G401 (cell line): ENCODE data around the gene HOXC9. TPM values are rescaled to one million over a fixed set of nuclear protein-coding genes. Genes with fewer than 3 reads are reported as not detected.

ENCODE experiments used
- DNase-seq: peaks from one replicate; pipeline ENCODE4 v3.0.0-alpha.2; 2015; ENCODE audit warnings: low spot score
- in situ Hi-C: cut with HindIII; loops from 2 replicates; pipeline ENCODE4 v1.10.0; 2016; ENCODE audit warnings: low sequenced_read_pairs, mixed read lengths
- total RNA-seq: library from RNA; depleted of rRNA; stranded (reverse); fragments of >200 nt; shearing (Covaris generic); gene quantifications from 2 replicates; pipeline ENCODE4 v1.2.3, GENCODE V29; 2014; rRNA removed

Gene HOXC9
- total RNA-seq, result 17.3 and 18.7 TPM in 2 replicates

- in situ Hi-C loops, result loop anchor here (25.0 kb wide), 1 partner anchor 187 kb away; the partner anchor contains the start of gene SMUG1
- DNase-seq, result no peak
Measured at GRCh38 chr12:54000116-54001114, at the start of gene HOXC9. HOXC9 (plus strand) TSS chr12:54000161; CDS start chr12:54000189, 28 bp downstream.

- in situ Hi-C loops, result no loop called here
- no peak for DNase-seq
Measured at GRCh38 chr12:53950437-53950773, 49.6 kb upstream of the HOXC9 start.

GRCh38 chr12:53950789-53951576 is 49.0 kb upstream of the HOXC9 start:
- in situ Hi-C loops, result no loop called here
- no peak for DNase-seq

GRCh38 chr12:53951577-53952334 is 48.2 kb upstream of the HOXC9 start:
- in situ Hi-C loops, result no loop called here
- DNase-seq, result no peak

- in situ Hi-C loops, result no loop called here
- no peak for DNase-seq
Measured at GRCh38 chr12:53952335-53952694, 47.6 kb upstream of the HOXC9 start.

- in situ Hi-C loops, result no loop called here
- DNase-seq, result no peak
Measured at GRCh38 chr12:53952871-53953734, 46.9 kb upstream of the HOXC9 start.

GRCh38 chr12:53953831-53954693 is 45.9 kb upstream of the HOXC9 start:
- DNase-seq, result no peak
- in situ Hi-C loops, result no loop called here

- no peak for DNase-seq
- in situ Hi-C loops, result no loop called here
Measured at GRCh38 chr12:53954694-53955035, 45.3 kb upstream of the HOXC9 start, which contains the start of gene HOXC12. HOXC12 (plus strand) TSS chr12:53954903; CDS start chr12:53954930, 27 bp downstream.

- no peak for DNase-seq
- in situ Hi-C loops, result no loop called here
Measured at GRCh38 chr12:53955036-53955775, 44.8 kb upstream of the HOXC9 start.

- in situ Hi-C loops, result no loop called here
- no peak for DNase-seq
Measured at GRCh38 chr12:53955776-53956250, 44.1 kb upstream of the HOXC9 start.

- in situ Hi-C loops, result no loop called here
- no peak for DNase-seq
Measured at GRCh38 chr12:53956251-53956887, 43.6 kb upstream of the HOXC9 start.

GRCh38 chr12:53956914-53957536 is 42.9 kb upstream of the HOXC9 start:
- no peak for DNase-seq
- in situ Hi-C loops, result no loop called here

GRCh38 chr12:53958128-53958527 is 41.8 kb upstream of the HOXC9 start:
- in situ Hi-C loops, result no loop called here
- DNase-seq, result no peak

- in situ Hi-C loops, result no loop called here
- no peak for DNase-seq
Measured at GRCh38 chr12:53959314-53959713, 40.6 kb upstream of the HOXC9 start.

GRCh38 chr12:53960187-53961024 is 39.6 kb upstream of the HOXC9 start:
- no peak for DNase-seq
- in situ Hi-C loops, result no loop called here
